ENCODE data around the gene ERAP2.

GRCh38 chr5:96855031-96855872 lies 21.0 kb upstream of the ERAP2 start:
- TF ChIP-seq, protein P1, sequence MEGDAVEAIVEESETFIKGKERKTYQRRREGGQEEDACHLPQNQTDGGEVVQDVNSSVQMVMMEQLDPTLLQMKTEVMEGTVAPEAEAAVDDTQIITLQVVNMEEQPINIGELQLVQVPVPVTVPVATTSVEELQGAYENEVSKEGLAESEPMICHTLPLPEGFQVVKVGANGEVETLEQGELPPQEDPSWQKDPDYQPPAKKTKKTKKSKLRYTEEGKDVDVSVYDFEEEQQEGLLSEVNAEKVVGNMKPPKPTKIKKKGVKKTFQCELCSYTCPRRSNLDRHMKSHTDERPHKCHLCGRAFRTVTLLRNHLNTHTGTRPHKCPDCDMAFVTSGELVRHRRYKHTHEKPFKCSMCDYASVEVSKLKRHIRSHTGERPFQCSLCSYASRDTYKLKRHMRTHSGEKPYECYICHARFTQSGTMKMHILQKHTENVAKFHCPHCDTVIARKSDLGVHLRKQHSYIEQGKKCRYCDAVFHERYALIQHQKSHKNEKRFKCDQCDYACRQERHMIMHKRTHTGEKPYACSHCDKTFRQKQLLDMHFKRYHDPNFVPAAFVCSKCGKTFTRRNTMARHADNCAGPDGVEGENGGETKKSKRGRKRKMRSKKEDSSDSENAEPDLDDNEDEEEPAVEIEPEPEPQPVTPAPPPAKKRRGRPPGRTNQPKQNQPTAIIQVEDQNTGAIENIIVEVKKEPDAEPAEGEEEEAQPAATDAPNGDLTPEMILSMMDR (IDR thresholded peaks at IDR 0.05; ENCODE audit: low read length) = no peak
- no peak for TF ChIP-seq EZH2 (optimal IDR thresholded peaks at IDR 0.05; ENCODE audit: low read depth, low read length)
